ENCODE measurements around the gene CBR1. TPM values are rescaled to one million over a fixed set of nuclear protein-coding genes. Genes with fewer than 3 reads are reported as not detected.
"Not testable (repeated sequence)": the region's sequence is repeated elsewhere in the genome, so short reads cannot be mapped to it uniquely, and the experiment has no call there.

The CBR1 gene
- polyA plus RNA-seq, 1 donor = 57.6 TPM

DNA sequence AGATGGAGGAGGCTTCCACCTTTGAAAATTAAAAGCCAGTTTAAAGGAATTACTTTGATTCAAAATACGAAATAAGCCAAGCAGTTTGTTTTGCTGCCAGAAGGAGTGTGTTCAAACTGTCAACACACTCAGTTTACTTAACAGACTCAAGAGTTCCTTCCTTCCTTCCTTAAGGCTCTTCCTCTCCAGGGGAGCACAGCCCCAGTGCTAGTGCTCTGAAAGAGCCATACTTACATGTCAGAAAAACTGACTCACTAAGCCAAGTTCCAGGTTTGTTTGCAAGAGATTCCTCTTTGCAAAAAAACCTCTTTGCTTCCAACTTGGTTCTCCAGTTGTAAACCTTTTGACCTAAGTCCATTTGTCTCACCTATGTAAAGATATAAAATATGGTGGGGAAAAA, 23.8 kb upstream of the CBR1 start:
- no peak for DNase-seq

DNA sequence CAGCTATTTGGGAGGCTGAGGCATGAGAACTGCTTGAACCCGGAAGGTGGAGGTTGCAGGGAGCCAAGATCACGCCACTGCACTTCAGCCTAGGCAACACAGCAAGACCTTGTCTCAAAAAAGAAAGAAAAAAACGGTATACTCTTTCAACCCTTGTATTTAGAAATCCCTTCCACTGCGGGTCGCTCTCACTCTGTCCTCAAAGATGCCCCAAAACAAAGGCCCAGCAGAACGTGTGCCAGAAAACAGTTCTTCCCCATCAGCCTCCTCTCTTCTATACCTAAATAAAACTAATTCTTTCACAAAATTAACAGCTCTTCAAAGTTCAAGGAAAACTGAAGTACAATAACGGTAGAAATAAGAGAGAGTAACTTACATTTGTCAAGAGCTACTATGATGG, 22.7 kb upstream of the CBR1 start:
- DNase-seq = no peak

DNA sequence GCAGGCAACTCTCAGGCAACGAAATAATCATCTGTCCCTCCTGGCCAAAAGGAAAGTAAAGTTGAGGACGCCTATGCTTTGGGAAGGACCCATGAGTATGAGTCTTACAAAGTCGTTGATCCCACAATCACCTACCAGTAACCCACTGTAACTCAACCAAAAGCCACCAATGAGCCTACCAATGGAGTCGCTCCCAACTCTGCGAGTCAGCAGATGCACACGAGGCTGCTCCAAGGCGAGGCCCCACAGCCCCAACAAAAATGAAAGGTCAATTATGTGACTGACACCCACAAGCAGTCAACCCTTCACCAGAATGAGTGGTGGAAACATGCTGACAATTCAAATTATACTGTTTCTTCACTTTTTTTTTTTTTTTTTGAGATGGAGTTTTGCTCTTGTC, 21.5 kb upstream of the CBR1 start:
- DNase-seq = no peak

DNA sequence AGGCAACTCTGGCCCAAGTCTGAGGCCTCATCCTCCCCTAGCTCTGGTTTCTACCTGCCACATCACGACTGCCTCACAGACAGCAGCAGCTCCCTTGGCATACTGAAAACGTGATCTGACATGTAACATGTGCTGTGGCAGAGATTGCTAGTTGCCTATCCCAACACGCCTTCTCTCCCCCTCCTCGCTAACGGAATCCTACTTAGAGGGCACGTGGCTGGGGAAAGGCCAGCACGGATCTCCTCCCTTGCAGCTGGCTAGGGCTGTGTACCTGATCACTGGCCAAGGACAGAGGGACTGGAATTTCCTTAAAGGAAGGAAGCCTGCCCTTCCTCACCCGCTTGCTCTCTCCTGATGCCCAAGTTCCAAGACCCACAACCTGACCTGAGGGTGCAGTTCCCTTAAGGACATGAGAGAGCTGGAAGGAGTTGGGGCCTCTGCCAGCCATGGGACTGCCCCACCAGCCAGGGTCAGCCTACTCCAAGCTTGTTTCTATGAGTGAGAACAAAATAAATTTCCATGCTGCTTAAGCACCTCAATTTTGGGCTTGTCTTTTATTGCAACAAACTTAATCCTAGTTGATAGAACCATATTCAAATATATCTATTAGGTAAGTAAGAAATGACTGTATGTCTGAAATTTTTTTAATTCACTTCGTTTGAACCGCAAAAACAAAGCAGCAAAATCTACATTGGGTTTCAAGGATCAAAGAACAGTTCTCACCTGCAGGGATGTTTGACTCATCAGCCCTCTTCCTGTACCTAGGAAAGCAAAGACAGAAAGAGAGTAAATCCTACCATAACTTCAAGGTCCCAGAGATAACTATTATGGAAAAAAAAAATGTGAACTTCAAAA, 16.7 kb upstream of the CBR1 start:
- DNase-seq = no peak

DNA sequence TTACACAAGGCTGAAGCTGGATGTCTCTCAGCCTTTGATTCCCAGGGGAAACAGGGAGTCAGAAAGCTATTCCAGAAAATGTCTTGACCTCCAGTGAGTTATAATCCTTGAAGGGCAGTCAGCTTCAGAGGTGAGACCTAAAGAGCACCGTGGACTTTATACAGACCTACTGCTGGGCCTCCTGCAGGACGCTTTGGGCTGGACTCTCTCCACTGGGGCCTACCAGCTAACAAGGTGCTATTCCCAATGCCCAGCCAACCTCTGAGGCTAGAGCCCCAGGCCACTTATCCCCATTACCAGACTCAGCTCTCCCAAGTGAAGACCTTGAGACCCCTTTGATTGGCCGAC, 16.1 kb upstream of the CBR1 start:
- no peak for DNase-seq

DNA sequence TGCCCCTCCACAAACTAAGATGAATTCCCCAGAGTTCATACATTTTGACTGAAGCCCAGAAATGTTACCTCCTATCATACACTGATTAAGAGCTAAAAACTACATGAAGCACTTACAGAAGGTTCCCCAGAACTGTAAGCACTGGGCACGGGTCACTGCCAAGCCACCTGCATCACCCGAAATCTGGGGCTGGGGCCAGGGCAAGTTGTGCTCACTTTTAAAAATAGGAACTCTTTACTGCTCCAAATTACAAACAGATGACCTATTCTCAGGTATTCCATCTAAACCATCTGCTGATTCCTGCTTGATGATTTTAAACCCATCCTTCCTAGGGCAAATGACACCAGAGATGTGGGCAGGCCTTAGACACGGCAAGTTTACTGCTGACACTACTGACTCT, 14.3 kb upstream of the CBR1 start:
- DNase-seq = no peak

DNA sequence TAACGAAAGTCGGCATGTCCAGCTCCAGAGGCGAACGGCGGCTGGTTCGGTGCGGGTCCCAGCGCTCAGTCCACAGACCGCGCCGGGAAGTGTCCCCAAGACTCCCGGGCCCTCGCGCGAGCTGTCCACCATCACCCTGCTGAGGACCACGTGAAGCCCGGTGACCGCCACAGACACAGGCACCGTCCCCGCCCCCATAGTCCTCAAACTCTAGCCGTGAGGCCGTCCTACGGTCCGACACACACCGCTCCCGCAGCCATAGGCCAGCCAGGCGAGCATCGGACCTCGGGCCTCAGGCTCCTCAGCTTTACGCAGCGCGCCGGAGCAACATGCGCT, 10.0 kb upstream of the CBR1 start:
- DNase-seq = no peak

DNA sequence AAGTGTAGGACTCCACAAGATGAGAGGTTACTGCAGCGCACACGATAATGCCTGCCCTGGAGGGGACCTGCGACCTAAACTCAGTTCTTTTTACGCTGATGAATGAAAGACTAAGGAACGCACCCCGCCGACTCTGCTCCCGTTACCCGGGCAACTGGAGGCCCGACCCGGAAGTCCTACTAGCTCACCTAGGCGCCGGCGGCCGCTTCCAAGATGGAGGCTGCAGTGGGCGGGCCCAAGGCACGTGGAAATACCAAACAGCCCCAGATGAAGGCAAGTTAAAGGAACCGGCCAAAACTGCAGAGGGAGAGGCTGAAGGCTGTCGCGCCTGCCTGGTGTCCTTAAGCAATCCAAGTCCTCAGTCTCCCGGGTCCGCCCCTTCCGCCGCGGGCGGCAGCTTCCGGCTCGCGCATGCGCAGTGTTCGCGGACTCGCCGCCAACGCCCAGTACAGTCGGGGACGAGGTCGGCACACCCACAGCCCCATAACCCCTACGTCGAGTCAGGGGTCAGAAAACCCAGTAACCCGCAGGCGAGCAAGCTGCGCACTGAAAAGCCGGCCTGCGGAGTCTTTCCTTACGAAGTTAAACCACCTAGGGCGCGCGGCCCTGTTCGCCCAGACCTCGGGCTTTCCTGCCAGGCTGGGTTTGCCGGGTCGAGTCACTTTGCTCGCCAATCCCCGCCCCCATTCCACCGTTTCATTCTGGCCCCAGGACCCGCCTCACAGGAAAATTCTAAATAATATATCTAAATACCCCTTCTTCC, 9.5 kb upstream of the CBR1 start, which contains the start of gene SETD4:
TSS of gene SETD4 (minus strand) at position 368 of the 763 bp plus-strand sequence. CDS start 1,638 bp downstream, outside the sequence.
- peak; percentile 88 for DNase-seq

DNA sequence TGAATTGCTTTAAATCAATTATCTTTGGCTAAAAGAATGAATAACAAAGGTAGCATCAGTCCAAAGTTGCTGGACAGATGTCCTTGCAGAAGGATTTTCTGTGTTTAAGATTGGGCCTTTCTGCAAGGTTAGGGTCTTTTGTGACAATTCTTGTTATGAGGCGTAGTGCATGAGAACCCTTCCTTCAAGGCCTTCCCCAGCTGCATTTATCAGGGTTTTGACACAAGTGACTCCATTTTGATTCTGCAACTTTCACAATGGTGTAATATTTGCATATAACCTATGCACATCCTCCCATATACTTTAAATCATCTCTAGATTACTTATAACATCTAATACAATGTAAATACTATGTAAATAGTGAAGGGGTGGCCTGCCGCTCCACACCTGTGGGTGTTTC, 8.4 kb upstream of the CBR1 start:
- DNase-seq = no peak

DNA sequence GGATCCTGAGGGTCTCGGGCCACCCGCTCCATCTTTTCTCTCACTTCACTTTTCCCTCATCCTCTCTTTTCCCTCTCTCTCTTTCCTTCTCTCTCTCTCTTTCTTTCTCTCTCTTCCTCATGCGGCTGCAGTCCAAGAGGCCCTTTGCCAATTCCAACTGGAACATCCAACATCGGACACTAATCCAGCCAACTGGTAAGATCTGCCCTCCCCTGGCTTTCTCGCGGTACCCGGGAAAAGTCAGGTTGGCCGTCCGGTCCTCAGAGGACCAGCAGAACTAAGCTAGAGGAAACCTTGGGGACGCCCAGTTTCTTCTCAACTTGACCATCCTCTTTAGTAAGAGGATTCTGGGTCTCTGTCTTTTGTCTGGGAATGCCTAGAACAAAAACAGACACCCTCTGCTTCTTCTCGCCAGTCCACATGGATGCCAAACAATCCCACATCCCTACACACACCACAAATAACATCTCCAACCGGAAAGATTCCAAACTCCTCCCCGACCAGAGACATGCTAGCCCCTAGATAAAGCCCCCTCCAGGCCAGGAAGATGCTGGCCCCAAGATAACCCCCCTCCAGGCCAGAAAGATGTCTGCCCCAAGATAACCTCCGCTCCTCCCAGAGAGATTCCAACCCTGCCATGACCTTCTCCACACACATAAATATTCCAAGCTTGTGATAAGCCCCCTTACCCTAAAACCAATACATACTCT, 6.3 kb upstream of the CBR1 start:
- no peak for DNase-seq

DNA sequence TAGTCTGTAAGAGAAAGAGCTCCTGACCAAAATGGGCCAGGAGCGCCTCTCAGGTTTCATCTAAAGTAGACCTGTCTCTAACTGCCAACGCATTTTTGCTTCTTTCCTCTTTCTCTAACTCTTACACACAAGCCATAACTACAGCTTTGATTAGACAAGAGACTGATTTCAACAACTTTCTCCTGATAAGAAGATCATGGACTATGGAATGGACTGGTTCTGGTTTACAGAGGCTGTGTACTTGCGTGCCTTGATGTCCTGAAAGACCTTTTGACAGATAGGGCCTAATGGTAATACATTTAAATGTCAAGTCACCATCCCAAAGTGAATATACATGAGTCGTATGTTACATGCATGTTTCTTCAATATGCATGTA, 5.8 kb upstream of the CBR1 start:
- no peak for DNase-seq

DNA sequence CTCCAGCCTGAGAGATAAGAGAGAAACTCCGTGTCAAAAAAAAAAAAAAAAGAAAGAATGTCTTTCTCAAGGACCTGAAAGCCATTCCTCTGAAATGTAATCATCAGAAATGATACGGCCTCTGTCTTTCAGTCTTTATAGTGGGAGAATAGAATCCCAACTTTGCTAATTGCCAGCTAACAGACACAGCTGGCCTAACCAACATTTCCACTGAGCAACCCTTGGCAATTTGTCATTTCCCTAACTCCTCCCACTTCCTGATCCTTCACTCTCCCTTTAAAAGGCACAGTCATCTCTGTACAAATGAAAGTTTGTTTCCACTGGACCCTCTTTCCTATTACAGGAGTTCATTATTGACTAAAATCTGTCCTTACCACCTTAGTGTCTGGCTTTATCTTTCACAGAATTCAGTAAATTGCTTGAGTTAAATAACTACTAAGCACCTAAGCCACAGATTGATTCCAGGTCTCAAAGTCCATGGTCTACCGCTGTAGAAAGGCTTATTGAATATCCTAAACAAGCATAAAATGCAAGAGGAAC, 4.3 kb upstream of the CBR1 start:
- DNase-seq = peak; percentile 5

DNA sequence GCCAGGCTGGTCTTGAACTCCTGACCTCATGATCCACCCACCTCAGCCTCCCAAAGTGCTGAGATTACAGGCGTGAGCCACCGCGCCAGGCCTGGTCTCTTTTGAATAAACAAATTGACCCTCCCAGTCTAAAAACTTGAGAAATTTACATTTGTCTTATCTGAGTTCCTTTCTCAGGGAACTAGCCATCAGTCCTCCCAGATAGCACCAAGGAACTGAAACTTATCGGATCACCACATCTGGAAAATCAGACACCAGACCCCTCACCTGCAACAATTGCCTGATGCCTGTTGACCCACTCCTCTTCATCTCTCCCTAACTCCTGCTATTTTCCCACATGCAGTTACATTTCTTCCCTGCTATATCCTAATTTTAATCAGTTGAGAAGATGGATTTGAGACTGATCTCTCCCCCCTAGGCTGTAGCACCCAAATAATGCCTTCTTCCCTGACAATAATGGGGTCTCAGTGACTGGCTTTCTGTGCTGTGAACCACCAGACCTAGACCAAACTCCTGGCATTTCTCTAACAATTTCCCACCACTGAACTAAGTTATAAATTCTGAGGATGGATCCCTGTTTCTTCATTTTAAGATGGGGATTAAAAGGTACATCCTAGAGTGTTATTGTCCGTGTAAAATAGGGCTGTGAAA, 951 bp upstream of the CBR1 start:
- no peak for DNase-seq

DNA sequence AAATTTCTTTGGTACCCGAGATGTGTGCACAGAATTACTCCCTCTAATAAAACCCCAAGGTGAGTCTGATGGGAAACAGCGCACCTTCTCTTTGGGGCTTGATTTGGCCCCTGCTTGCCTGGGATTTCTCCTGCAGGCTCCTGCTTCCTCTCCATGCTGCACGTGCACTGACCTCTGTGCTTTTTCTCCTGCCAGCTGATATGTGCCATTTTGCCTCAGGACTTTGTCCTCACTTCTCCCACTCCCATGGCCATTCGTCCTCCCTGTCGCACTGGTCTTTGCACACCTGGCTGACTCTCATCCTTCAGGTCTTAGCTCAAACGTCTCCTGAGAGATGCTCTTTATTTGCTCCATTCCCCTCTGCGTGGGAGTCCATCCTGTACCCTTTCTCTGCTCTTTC, 1.2 kb downstream of the CBR1 start:
- no peak for DNase-seq

DNA sequence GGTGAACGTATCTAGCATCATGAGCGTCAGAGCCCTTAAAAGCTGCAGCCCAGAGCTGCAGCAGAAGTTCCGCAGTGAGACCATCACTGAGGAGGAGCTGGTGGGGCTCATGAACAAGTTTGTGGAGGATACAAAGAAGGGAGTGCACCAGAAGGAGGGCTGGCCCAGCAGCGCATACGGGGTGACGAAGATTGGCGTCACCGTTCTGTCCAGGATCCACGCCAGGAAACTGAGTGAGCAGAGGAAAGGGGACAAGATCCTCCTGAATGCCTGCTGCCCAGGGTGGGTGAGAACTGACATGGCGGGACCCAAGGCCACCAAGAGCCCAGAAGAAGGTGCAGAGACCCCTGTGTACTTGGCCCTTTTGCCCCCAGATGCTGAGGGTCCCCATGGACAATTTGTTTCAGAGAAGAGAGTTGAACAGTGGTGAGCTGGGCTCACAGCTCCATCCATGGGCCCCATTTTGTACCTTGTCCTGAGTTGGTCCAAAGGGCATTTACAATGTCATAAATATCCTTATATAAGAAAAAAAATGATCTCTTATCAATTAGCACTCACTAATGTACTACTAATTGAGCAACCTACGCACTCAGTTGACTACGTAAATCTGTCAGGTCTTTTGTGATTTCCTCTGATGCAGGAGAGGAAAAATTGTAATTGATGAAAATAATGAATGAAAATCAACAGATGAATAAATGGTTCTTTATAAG, 2.8 kb downstream of the CBR1 start:
- DNase-seq = no peak

DNA sequence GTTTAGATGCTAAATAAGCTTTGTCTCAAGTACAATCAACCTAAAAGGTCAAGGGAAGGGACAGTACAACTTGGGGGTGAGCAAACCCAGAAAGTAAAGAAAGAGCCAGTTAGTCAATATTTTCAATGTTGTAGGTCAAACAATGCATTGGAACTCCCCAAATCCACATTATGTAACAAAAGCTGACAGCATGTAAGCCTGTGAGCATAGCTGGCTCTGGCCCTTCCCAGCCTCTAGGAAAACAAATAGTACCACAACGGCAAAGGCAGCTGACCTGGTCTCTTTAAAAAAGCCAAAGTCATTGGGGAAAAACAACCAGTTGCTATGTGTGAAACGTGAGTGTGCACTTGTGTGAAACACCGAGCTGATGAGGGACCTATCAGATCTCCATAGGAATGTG, 3.4 kb downstream of the CBR1 start:
- no peak for DNase-seq

DNA sequence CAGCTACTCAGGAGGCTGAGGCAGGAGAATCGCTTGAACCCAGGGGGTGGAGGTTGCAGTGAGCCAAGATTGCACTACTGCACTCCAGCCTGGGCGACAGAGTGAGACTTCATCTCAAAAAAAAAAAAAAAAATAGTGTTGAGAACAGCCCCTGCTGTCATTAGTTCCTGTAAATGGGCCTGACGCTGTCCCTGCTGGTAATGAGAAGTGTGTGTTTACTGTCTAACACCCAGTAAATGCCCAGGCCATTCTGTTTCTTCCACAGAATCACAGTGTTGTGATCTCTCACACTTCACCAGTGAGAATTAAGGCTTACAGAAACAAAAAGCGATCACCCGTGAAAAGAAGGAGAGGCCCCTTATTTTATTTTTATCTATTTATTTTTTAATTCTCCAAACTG, 4.1 kb downstream of the CBR1 start:
- DNase-seq = not testable (repeated sequence)

DNA sequence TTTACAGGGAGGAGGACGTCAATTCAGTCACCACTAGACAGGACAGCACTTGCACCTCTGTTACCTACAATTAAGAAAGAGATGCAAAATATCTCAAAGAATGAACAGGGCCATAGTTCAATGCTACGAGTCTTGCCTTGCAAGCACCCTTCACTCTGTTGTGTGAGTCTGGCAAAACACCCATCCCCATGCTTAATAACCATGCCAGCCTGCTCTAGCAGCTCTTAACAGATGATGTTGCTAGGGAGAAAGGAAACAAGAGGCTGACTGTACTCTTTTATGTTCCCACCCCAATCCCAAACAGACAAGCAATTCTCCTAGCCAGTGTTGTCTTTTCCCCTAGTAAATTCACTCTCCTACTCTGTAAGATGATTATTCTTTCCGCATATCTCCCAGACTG, 5.3 kb downstream of the CBR1 start:
- DNase-seq = no peak

DNA sequence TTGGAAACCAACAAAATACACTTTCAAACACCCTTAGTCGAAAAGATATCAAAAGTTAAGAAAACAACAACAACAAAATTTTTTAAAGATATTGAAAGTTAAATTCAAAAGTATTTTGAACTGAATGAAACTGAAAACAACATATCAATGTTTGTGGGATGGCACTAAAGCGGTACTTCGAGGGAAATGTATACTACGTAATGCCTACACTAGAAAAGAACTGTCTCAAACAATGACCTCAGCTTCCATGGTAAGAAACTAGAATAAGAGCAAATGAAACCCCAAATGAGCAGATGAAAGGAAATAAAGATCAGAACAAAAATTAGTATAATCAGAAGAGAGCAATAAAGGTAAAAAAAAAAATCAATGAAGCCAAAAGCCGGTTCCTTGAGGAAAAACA, 6.1 kb downstream of the CBR1 start:
- no peak for DNase-seq

DNA sequence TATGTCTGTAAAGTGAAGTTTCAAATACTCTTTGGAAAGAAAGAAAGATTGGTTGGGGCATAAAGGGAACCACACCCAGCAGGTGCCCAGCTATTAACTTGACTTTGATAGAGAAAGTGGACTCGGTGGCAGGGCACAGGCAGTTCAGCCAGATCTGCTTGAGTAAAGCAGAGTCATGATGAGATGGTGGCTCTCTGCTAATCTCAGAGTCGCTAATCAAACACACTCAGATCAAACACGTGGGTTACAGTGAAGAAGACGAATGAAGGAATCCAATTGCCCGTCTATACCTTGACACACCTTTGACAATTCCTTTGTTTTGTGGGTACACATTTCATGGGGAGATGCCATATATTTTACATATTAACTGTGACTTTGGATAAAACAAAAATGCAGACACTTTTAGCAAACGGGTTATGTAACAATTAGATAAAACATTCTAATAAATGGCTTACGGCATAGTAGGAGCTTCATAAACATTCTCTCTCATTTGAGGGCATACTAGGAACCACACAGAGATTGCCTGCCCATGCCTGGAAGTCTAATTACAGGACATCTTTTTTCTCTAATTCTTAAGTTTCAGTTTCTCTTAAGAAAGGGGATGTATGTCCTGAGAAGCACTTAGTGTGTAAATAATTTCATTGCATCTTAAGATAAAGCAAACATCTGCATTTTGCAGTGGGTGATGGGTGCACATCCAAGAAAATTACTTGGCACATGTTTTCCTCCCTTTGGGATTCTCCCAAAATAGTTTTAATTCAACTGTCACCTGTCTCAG, 7.2 kb downstream of the CBR1 start:
- DNase-seq = no peak

DNA sequence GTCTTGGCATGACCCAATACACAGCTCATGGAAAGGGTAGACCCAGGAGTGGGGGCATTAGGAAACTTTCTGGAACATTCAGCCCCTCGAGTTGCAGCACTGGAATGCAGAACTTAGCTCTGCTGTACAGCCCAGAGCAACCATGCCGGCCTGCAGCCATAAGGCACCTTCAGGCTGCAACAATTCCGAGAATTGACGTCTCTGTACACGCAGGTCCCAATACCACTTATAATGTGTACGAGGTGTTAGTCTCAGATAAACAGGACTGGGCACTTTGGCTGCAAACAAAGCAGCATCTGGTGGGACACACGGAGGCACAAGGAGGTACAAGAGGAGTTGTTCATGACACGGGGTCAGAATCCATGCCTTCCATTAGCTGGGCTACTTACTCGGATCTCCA, 7.9 kb downstream of the CBR1 start:
- DNase-seq = no peak

Measured in left kidney (tissue), 2 donors.